Left ventricle myocardium inferior (tissue), 1 donor: ENCODE results near the gene DARS1. TPM values are rescaled to one million over a fixed set of nuclear protein-coding genes. Genes with fewer than 3 reads are reported as not detected.

Experiments
- DNase-seq: peaks from one replicate; pipeline ENCODE4 v3.0.0-alpha.2; 2020
- H3K27ac ChIP-seq: fragments of 200-600 bp; replicated peaks from 2 replicates; pipeline ENCODE4 v1.8.0; 2021
- H3K27me3 ChIP-seq: fragments of 200-600 bp; 2 replicates; pipeline ENCODE4 v1.8.0; 2021; ENCODE audit warnings: low read depth
- H3K36me3 ChIP-seq: fragments of 200-600 bp; 2 replicates; pipeline ENCODE4 v1.8.0; 2021
- H3K4me1 ChIP-seq: fragments of 200-600 bp; 2 replicates; pipeline ENCODE4 v1.8.0; 2021
- H3K4me3 ChIP-seq: fragments of 200-600 bp; 2 replicates; pipeline ENCODE4 v1.8.0; 2021; ENCODE audit warnings: mild to moderate bottlenecking, moderate library complexity
- H3K9me3 ChIP-seq: fragments of 200-600 bp; replicated peaks from 2 replicates; pipeline ENCODE4 v1.8.0; 2021
- intact Hi-C: fragments of 100-400 bp; cut with micrococcal nuclease; formaldehyde crosslinking; loops from one replicate; pipeline ENCODE4 v1.11.0; 2022
- total RNA-seq: library from RNA; stranded (reverse); fragmentation: NEBNext Ultra II Directional; extraction: Animal tissue kit (Norgen Biotek cat#: 25700); gene quantifications from one replicate; pipeline ENCODE4 v1.2.1, GENCODE V29; 2021
- TF ChIP-seq, protein P1 (sequence below): fragments of 200-600 bp; IDR thresholded peaks from 2 replicates; pipeline ENCODE4 v1.8.0; 2021; ENCODE audit warnings: antibody characterized with exemption, mild to moderate bottlenecking, borderline replicate concordance
- donor health status: DM: no; HTN: yes; CAD: no; lungs with severe emphysema.

Gene DARS1
- total RNA-seq, 1 donor from 2014 or later = 56.3 TPM

DNA sequence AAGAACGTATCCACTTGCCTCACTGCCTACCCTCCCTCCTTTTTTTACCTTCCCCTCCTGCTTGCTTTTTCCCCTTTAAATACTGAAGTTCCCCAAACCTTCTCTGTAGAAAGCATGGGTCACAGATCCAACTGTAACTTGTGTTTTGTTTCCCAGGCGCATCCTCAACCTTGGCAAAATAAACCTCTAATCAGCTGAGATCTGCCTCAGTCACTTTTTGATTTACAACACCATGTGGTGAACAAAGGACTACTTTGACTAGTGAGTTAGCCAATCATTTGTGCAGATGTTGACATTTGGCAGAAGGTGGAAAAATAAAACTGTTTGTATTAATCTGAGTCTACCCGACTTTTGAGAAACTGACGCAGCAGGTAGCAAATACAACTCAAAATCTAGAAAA lies 85.9 kb downstream of the DARS1 start:
- intact Hi-C loops = no loop called here

DNA sequence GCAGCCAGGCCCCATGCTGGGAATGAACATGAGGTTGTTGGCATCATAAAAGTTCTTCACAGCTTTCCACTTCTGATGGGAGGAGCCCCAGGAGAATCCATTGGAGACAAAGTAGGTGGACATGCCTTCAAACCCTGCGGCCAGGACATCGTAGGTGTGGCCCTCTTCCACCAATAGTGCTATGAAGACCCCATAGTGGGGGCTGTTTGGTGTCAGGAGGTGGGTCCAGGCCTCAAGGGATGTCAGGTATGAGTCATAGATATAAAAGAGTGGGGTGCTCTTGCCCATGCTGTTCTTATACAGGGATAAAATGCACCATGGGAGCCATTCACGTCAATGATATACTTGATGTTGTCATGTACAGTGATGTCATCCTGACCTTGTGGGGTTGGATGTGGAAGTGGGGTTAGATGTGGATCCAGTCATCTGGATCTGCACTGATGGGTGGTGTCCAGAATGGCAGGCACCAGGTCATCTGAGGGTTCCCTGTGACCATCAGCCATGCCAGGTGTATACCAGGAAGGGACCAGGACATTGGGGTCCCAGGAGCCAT lies 87.1 kb downstream of the DARS1 start:
- TF ChIP-seq, protein P1, sequence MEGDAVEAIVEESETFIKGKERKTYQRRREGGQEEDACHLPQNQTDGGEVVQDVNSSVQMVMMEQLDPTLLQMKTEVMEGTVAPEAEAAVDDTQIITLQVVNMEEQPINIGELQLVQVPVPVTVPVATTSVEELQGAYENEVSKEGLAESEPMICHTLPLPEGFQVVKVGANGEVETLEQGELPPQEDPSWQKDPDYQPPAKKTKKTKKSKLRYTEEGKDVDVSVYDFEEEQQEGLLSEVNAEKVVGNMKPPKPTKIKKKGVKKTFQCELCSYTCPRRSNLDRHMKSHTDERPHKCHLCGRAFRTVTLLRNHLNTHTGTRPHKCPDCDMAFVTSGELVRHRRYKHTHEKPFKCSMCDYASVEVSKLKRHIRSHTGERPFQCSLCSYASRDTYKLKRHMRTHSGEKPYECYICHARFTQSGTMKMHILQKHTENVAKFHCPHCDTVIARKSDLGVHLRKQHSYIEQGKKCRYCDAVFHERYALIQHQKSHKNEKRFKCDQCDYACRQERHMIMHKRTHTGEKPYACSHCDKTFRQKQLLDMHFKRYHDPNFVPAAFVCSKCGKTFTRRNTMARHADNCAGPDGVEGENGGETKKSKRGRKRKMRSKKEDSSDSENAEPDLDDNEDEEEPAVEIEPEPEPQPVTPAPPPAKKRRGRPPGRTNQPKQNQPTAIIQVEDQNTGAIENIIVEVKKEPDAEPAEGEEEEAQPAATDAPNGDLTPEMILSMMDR = no peak
- peaks cover 16% of the 10 kb centered on the region for H3K36me3 ChIP-seq
- no peak overlapping the region for H3K27ac ChIP-seq
- H3K4me1 ChIP-seq = no peaks in the 10 kb centered on the region
- H3K27me3 ChIP-seq = no peaks in the 10 kb centered on the region
- no peaks in the 10 kb centered on the region for H3K9me3 ChIP-seq
- H3K4me3 ChIP-seq = no peak overlapping the region
- no peak for DNase-seq
- intact Hi-C loops = no loop called here

More for the DNA sequence above, 85.9 kb downstream of the DARS1 start:
- no peaks in the 10 kb centered on the region for H3K9me3 ChIP-seq
- H3K4me3 ChIP-seq = no peak overlapping the region
- no peaks in the 10 kb centered on the region for H3K27me3 ChIP-seq
- no peak overlapping the region for H3K27ac ChIP-seq
- peaks cover under 1% of the 10 kb centered on the region for H3K4me1 ChIP-seq
- TF ChIP-seq, protein P1 = no peak
- DNase-seq = no peak
- H3K36me3 ChIP-seq = peaks cover 26% of the 10 kb centered on the region

DNA sequence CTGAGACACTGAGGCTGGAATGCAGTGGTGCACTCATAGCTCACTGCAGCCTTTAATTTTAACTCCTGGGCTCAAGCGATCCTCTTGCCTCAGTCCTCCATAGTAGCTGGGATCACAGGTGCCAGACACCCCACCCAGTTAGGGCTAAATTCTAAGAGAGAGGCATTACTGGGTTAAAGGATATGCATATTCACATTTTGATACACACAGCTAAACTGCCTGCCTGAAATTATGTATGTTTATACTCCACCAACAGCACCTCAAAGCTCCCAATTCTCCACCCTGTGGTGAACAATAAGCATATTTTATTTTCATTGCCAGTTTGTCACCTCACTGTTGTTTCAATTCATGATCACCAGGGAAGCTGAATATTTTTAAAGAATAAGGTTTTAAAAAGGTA lies 90.5 kb downstream of the DARS1 start:
- Histone ChIP-seq H3K9me3 (no peaks in the 10 kb centered on the region), H3K4me1 (no peaks in the 10 kb centered on the region), H3K4me3 (no peak overlapping the region), H3K36me3 (peaks cover 7% of the 10 kb centered on the region), H3K27ac (no peak overlapping the region), H3K27me3 (no peaks in the 10 kb centered on the region)
- TF ChIP-seq, protein P1 = no peak
- DNase-seq = no peak
- intact Hi-C loops = no loop called here

DNA sequence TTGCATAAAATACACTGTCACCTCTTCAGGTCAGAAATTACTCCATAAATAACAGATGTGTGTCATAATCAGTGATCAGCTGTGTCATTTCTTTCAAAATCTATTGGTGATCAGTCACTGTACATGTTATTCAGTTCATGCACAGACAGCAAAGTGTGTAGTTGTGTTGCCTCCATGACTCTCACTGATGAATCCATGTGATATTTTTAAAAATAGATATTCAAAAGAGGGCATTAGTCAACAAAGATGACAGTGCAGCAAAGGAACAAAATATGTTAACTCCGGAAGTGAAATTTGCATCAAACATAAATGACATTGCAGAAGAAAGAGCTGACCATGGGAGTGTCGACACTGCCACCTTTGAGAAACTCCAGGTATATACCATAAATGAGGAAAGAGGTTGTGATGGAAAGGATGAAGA lies 92.0 kb downstream of the DARS1 start:
- H3K4me1 ChIP-seq = no peaks in the 10 kb centered on the region
- intact Hi-C loops = no loop called here
- TF ChIP-seq, protein P1 = no peak

DNA sequence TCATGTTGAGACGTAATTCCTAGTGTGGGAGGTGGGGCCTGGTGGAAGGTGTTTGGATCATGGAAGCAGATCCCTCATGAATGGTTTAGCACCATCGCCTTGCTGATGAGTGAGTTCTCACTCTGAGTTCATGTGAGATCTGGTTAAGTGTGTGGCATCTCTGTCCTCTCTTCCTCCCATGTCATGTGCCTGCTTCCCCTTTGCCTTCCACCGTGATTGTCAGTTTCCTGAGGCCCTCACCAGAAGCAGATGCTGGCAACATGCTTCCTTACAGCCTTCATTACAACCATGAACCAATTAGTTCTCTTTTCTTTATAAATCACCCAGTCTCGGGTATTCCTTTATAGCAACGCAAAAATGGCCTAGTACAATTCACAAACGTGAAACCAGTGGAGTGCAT lies 94.6 kb downstream of the DARS1 start:
- TF ChIP-seq, protein P1 = no peak
- H3K27ac ChIP-seq = no peak overlapping the region
- no peak overlapping the region for H3K4me3 ChIP-seq
- no peak for DNase-seq
- H3K4me1 ChIP-seq = no peaks in the 10 kb centered on the region
- H3K36me3 ChIP-seq = no peaks in the 10 kb centered on the region
- no peaks in the 10 kb centered on the region for H3K9me3 ChIP-seq
- no peaks in the 10 kb centered on the region for H3K27me3 ChIP-seq
- intact Hi-C loops = no loop called here

More for the DNA sequence above, 92.0 kb downstream of the DARS1 start:
- peaks cover 2% of the 10 kb centered on the region for H3K36me3 ChIP-seq
- H3K27ac ChIP-seq = no peak overlapping the region
- H3K9me3 ChIP-seq = no peaks in the 10 kb centered on the region
- no peak for DNase-seq
- no peaks in the 10 kb centered on the region for H3K27me3 ChIP-seq
- no peak overlapping the region for H3K4me3 ChIP-seq
